GF-D8 (cell line): ENCODE measurements around the gene DIPK1B.

ENCODE experiments used
- DNase-seq: peaks from one replicate; lab custom pipeline; 2025; lab: John Stamatoyannopoulos, UW

DIPK1B gene

GRCh38 chr9:136711751-136712689 lies at the start of gene DIPK1B:
TSS of gene DIPK1B (plus strand) at chr9:136712572. CDS start at chr9:136712666, 94 bp downstream.
- DNase-seq, result no peak

- DNase-seq, result no peak
These were observed 49.5 kb upstream of the DIPK1B start, which contains the start of gene EGFL7 for GRCh38 chr9:136662656-136663581. TSS of gene EGFL7 (plus strand) at chr9:136662916. CDS start at chr9:136668283, 5,367 bp downstream.

- DNase-seq, result no peak
These were observed 48.1 kb upstream of the DIPK1B start for GRCh38 chr9:136664000-136664915.

GRCh38 chr9:136665111-136665703 lies 47.2 kb upstream of the DIPK1B start:
- DNase-seq, result peak; percentile 6

GRCh38 chr9:136665704-136666371 lies 46.5 kb upstream of the DIPK1B start:
- no peak for DNase-seq

GRCh38 chr9:136666372-136667213 lies 45.8 kb upstream of the DIPK1B start:
- DNase-seq, result no peak

- no peak for DNase-seq
These were observed 45.0 kb upstream of the DIPK1B start for GRCh38 chr9:136667214-136667939.

GRCh38 chr9:136667940-136668760 lies 44.2 kb upstream of the DIPK1B start:
- no peak for DNase-seq

GRCh38 chr9:136668983-136669790 lies 43.2 kb upstream of the DIPK1B start:
- no peak for DNase-seq

- DNase-seq, result no peak
These were observed 42.4 kb upstream of the DIPK1B start for GRCh38 chr9:136669791-136670464.

- no peak for DNase-seq
These were observed 41.7 kb upstream of the DIPK1B start for GRCh38 chr9:136670576-136671253.

GRCh38 chr9:136671254-136671614 lies 41.1 kb upstream of the DIPK1B start:
- DNase-seq, result no peak

GRCh38 chr9:136671646-136672430 lies 40.5 kb upstream of the DIPK1B start:
- no peak for DNase-seq

GRCh38 chr9:136672431-136673087 lies 39.8 kb upstream of the DIPK1B start:
- DNase-seq, result no peak
